ENCODE results near the gene IPP.
"Not testable (repeated sequence)": the region's sequence is repeated elsewhere in the genome, so short reads cannot be mapped to it uniquely, and the experiment has no call there.

Gene IPP

DNA sequence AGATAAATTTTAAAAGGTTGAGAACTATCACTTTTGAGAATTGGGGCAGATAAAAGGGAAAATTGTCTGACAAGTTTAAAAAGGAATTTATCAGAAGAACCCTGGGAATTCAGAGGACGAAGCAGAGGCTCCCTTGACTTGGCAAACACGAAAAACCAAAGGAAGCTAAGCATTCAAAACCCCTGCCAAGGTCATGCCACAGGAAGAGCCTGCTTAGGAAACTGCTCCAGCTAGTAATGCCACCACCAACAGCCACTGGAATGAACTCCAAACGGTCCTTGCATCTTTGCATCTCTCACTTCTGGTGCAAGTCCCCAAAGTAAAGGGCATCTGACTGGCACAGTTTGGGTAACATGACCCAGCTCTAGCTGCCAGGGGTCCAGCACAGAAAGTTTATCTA, 71.3 kb downstream of the IPP start:
- Histone ChIP-seq H3K36me3 (ENCODE audit: control insufficient read depth, insufficient read depth, low read length) (no peaks in the 10 kb centered on the region; the same call in 1 of the 2 replicates), H3K27me3 (ENCODE audit: control insufficient read depth, insufficient read depth, low read length) (no peaks in the 10 kb centered on the region), H3K27ac (ENCODE audit: low read depth, low read length) (no peak overlapping the region), H3K4me3 (ENCODE audit: low read depth, low read length) (no peak overlapping the region), H3K4me1 (ENCODE audit: control insufficient read depth, insufficient read depth, low read length) (peaks cover 49% of the 10 kb centered on the region), H3K9me3 (ENCODE audit: control insufficient read depth, insufficient read depth, low read depth, low read length) (no peaks in the 10 kb centered on the region), H3K9ac (ENCODE audit: low read length) (no peak overlapping the region)

DNA sequence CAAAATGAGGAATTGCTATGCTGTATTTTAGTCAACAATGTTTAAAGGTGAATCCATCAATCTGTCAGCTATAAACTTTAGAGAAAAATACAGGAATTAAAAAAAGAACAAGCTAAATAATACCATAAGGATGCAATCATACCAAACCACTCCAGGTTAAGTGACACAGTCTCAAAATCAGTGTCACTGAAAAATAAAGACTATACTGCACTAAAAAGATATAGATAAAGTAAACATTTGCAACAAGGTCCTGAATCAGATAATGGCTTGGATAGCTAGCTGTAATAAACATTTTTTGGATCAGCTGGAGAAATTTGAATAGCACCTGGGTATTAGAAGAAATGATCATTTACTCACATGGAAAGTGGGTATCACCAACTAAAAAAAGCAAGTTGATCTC, 72.0 kb downstream of the IPP start:
- Histone ChIP-seq H3K9ac (ENCODE audit: low read length) (no peak overlapping the region), H3K4me1 (ENCODE audit: control insufficient read depth, insufficient read depth, low read length) (peaks cover 49% of the 10 kb centered on the region), H3K9me3 (ENCODE audit: control insufficient read depth, insufficient read depth, low read depth, low read length) (no peaks in the 10 kb centered on the region), H3K36me3 (ENCODE audit: control insufficient read depth, insufficient read depth, low read length) (no peaks in the 10 kb centered on the region; the same call in 1 of the 2 replicates), H3K27me3 (ENCODE audit: control insufficient read depth, insufficient read depth, low read length) (no peaks in the 10 kb centered on the region), H3K4me3 (ENCODE audit: low read depth, low read length) (no peak overlapping the region), H3K27ac (ENCODE audit: low read depth, low read length) (no peak overlapping the region)

- Histone ChIP-seq H3K27ac (ENCODE audit: low read depth, low read length) (no peak overlapping the region; the same call in 1 of the 2 replicates), H3K9me3 (ENCODE audit: control insufficient read depth, insufficient read depth, low read depth, low read length) (no peaks in the 10 kb centered on the region), H3K4me3 (ENCODE audit: low read depth, low read length) (no peak overlapping the region), H3K36me3 (ENCODE audit: control insufficient read depth, insufficient read depth, low read length) (no peaks in the 10 kb centered on the region; the same call in 1 of the 2 replicates), H3K9ac (ENCODE audit: low read length) (no peak overlapping the region), H3K4me1 (ENCODE audit: control insufficient read depth, insufficient read depth, low read length) (peaks cover 49% of the 10 kb centered on the region), H3K27me3 (ENCODE audit: control insufficient read depth, insufficient read depth, low read length) (no peaks in the 10 kb centered on the region)
Observed at GRCh38 chr1:45677751-45678245, 72.7 kb downstream of the IPP start.

- not testable (repeated sequence) for H3K9me3 ChIP-seq (ENCODE audit: control insufficient read depth, insufficient read depth, low read depth, low read length); H3K4me3 ChIP-seq (ENCODE audit: low read depth, low read length); H3K36me3 ChIP-seq (ENCODE audit: control insufficient read depth, insufficient read depth, low read length); H3K9ac ChIP-seq (ENCODE audit: low read length); H3K27me3 ChIP-seq (ENCODE audit: control insufficient read depth, insufficient read depth, low read length); H3K27ac ChIP-seq (ENCODE audit: low read depth, low read length)
- peaks cover 36% of the 10 kb centered on the region for H3K4me1 ChIP-seq (ENCODE audit: control insufficient read depth, insufficient read depth, low read length)
Observed at GRCh38 chr1:45676553-45676952, 73.9 kb downstream of the IPP start.

DNA sequence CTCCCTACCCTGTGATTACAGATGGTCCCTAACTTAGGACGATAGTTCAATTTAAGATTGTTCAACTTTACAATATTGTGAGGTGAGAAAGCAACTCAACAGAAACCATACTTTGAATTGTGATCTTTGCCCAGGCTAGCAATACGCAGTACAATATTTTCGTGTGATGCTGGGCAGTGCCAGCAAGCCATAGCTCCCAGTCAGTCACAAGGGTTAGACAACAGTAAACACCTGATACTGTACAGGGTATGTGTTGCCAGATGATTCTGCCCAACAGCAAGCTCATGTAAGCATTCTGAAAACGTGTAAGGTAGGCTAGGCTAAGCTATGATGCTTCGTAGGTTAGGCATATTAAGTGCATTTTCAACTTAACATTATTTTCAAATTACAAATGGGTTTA, 76.0 kb downstream of the IPP start:
- Histone ChIP-seq H3K9me3 (ENCODE audit: control insufficient read depth, insufficient read depth, low read depth, low read length) (no peaks in the 10 kb centered on the region), H3K9ac (ENCODE audit: low read length) (no peak overlapping the region), H3K4me3 (ENCODE audit: low read depth, low read length) (no peak overlapping the region), H3K27ac (ENCODE audit: low read depth, low read length) (no peak overlapping the region), H3K4me1 (ENCODE audit: control insufficient read depth, insufficient read depth, low read length) (peaks cover 23% of the 10 kb centered on the region), H3K36me3 (ENCODE audit: control insufficient read depth, insufficient read depth, low read length) (peaks cover 12% of the 10 kb centered on the region), H3K27me3 (ENCODE audit: control insufficient read depth, insufficient read depth, low read length) (no peaks in the 10 kb centered on the region)

- Histone ChIP-seq H3K9ac (ENCODE audit: low read length) (no peak overlapping the region), H3K27me3 (ENCODE audit: control insufficient read depth, insufficient read depth, low read length) (no peaks in the 10 kb centered on the region), H3K27ac (ENCODE audit: low read depth, low read length) (no peak overlapping the region), H3K4me1 (ENCODE audit: control insufficient read depth, insufficient read depth, low read length) (peaks cover 18% of the 10 kb centered on the region), H3K4me3 (ENCODE audit: low read depth, low read length) (no peak overlapping the region), H3K36me3 (ENCODE audit: control insufficient read depth, insufficient read depth, low read length) (peaks cover 12% of the 10 kb centered on the region), H3K9me3 (ENCODE audit: control insufficient read depth, insufficient read depth, low read depth, low read length) (no peaks in the 10 kb centered on the region)
Observed at GRCh38 chr1:45673956-45674355, 76.5 kb downstream of the IPP start.

- Histone ChIP-seq H3K9me3 (ENCODE audit: control insufficient read depth, insufficient read depth, low read depth, low read length) (no peaks in the 10 kb centered on the region), H3K9ac (ENCODE audit: low read length) (no peak overlapping the region), H3K27ac (ENCODE audit: low read depth, low read length) (no peak overlapping the region), H3K4me1 (ENCODE audit: control insufficient read depth, insufficient read depth, low read length) (no peaks in the 10 kb centered on the region), H3K36me3 (ENCODE audit: control insufficient read depth, insufficient read depth, low read length) (peaks cover 12% of the 10 kb centered on the region), H3K4me3 (ENCODE audit: low read depth, low read length) (no peak overlapping the region), H3K27me3 (ENCODE audit: control insufficient read depth, insufficient read depth, low read length) (no peaks in the 10 kb centered on the region)
Observed at GRCh38 chr1:45669859-45670655, 80.4 kb downstream of the IPP start.

DNA sequence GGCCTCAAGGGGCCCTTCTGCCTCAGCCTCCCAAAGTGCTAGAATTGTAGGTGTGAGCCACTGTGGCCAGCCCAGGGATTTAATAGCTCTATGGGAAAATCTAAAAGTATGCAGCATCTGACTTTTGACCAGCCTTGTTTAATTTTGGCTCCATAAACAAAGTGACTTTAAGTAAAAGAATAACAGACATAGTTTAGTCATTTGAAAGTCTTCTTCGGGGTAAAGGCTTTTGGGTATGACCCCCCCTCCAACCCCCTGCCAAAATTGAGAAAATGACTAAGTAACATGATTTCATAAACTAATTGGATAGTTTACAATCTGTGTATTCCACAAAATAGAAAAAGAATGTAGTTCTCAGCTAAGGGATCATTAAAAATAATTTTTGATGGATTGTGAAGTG, 81.1 kb downstream of the IPP start:
- Histone ChIP-seq H3K4me1 (ENCODE audit: control insufficient read depth, insufficient read depth, low read length) (no peaks in the 10 kb centered on the region), H3K36me3 (ENCODE audit: control insufficient read depth, insufficient read depth, low read length) (peaks cover 12% of the 10 kb centered on the region; the same call in 1 of the 2 replicates), H3K27ac (ENCODE audit: low read depth, low read length) (no peak overlapping the region), H3K9me3 (ENCODE audit: control insufficient read depth, insufficient read depth, low read depth, low read length) (no peaks in the 10 kb centered on the region), H3K27me3 (ENCODE audit: control insufficient read depth, insufficient read depth, low read length) (no peaks in the 10 kb centered on the region), H3K4me3 (ENCODE audit: low read depth, low read length) (no peak overlapping the region), H3K9ac (ENCODE audit: low read length) (no peak overlapping the region)

DNA sequence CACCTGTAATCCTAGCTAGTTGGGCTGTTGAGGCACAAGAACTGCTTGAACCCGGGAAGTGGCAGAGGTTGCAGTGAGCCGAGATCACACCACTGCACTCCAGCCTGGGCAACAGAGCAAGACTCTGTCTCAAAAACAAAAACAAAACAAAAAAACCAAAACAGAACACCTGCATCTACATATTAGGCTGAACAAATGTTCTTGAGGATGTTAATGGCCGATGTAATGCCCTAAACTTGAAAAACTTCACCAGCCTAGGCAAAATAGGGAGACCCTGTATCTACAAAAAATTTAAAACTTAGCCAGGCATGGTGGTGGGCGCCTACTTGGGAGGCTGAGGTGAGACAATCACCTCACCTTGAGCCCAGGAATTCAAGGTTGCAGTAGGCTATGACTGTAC, 81.9 kb downstream of the IPP start:
- Histone ChIP-seq H3K9ac (ENCODE audit: low read length) (no peak overlapping the region), H3K27ac (ENCODE audit: low read depth, low read length) (no peak overlapping the region), H3K4me1 (ENCODE audit: control insufficient read depth, insufficient read depth, low read length) (no peaks in the 10 kb centered on the region), H3K9me3 (ENCODE audit: control insufficient read depth, insufficient read depth, low read depth, low read length) (no peaks in the 10 kb centered on the region), H3K4me3 (ENCODE audit: low read depth, low read length) (no peak overlapping the region), H3K36me3 (ENCODE audit: control insufficient read depth, insufficient read depth, low read length) (peaks cover 12% of the 10 kb centered on the region; the same call in 1 of the 2 replicates), H3K27me3 (ENCODE audit: control insufficient read depth, insufficient read depth, low read length) (no peaks in the 10 kb centered on the region)

- Histone ChIP-seq H3K4me1 (ENCODE audit: control insufficient read depth, insufficient read depth, low read length) (no peaks in the 10 kb centered on the region), H3K36me3 (ENCODE audit: control insufficient read depth, insufficient read depth, low read length) (peaks cover 10% of the 10 kb centered on the region; the same call in 1 of the 2 replicates), H3K27ac (ENCODE audit: low read depth, low read length) (no peak overlapping the region), H3K27me3 (ENCODE audit: control insufficient read depth, insufficient read depth, low read length) (no peaks in the 10 kb centered on the region), H3K4me3 (ENCODE audit: low read depth, low read length) (no peak overlapping the region), H3K9ac (ENCODE audit: low read length) (no peak overlapping the region), H3K9me3 (ENCODE audit: control insufficient read depth, insufficient read depth, low read depth, low read length) (no peaks in the 10 kb centered on the region)
Observed at GRCh38 chr1:45667321-45668111, 82.9 kb downstream of the IPP start.

- H3K36me3 ChIP-seq (ENCODE audit: control insufficient read depth, insufficient read depth, low read length): peaks cover 7% of the 10 kb centered on the region
- no peak overlapping the region for H3K27ac ChIP-seq (ENCODE audit: low read depth, low read length)
- H3K27me3 ChIP-seq (ENCODE audit: control insufficient read depth, insufficient read depth, low read length): no peaks in the 10 kb centered on the region
- H3K9me3 ChIP-seq (ENCODE audit: control insufficient read depth, insufficient read depth, low read depth, low read length): no peaks in the 10 kb centered on the region
- H3K4me1 ChIP-seq (ENCODE audit: control insufficient read depth, insufficient read depth, low read length): no peaks in the 10 kb centered on the region
- no peak overlapping the region for H3K4me3 ChIP-seq (ENCODE audit: low read depth, low read length)
- no peak overlapping the region for H3K9ac ChIP-seq (ENCODE audit: low read length)
Observed at GRCh38 chr1:45666836-45667235, 83.6 kb downstream of the IPP start.
